ENCODE measurements around the gene PRAME. TPM values are rescaled to one million over a fixed set of nuclear protein-coding genes. Genes with fewer than 3 reads are reported as not detected.

The PRAME gene
- total RNA-seq, 1 experiment from 2014 or later: not detected

GRCh38 chr22:22571429-22571828, 12.4 kb upstream of the PRAME start:
- DNase-seq: no peak
- Histone ChIP-seq H3K4me3 (ENCODE audit: insufficient read depth, low read depth, low read length) (no peak overlapping the region), H3K27me3 (ENCODE audit: control insufficient read depth, insufficient read depth, low read length) (peaks cover 71% of the 10 kb centered on the region), H3K36me3 (replicated peaks; ENCODE audit: control insufficient read depth, insufficient read depth, low read length) (no peaks in the 10 kb centered on the region)

- Histone ChIP-seq H3K36me3 (replicated peaks; ENCODE audit: control insufficient read depth, insufficient read depth, low read length) (no peaks in the 10 kb centered on the region), H3K4me3 (ENCODE audit: insufficient read depth, low read depth, low read length) (no peak overlapping the region), H3K27me3 (ENCODE audit: control insufficient read depth, insufficient read depth, low read length) (peaks cover 80% of the 10 kb centered on the region)
- no peak for DNase-seq
These were observed 10.2 kb upstream of the PRAME start for GRCh38 chr22:22569218-22569617.

- DNase-seq: no peak
- Histone ChIP-seq H3K27me3 (ENCODE audit: control insufficient read depth, insufficient read depth, low read length) (peaks cover 67% of the 10 kb centered on the region), H3K36me3 (replicated peaks; ENCODE audit: control insufficient read depth, insufficient read depth, low read length) (no peaks in the 10 kb centered on the region), H3K4me3 (ENCODE audit: insufficient read depth, low read depth, low read length) (no peak overlapping the region)
These were observed 6.9 kb upstream of the PRAME start for GRCh38 chr22:22565981-22566380.

- peaks cover 29% of the 10 kb centered on the region for H3K27me3 ChIP-seq (ENCODE audit: control insufficient read depth, insufficient read depth, low read length)
- DNase-seq: peak; percentile 54
- no peaks in the 10 kb centered on the region for H3K36me3 ChIP-seq (replicated peaks; ENCODE audit: control insufficient read depth, insufficient read depth, low read length)
- no peak overlapping the region for H3K4me3 ChIP-seq (ENCODE audit: insufficient read depth, low read depth, low read length)
These were observed 744 bp downstream of the PRAME start for GRCh38 chr22:22558071-22558971.

GRCh38 chr22:22556995-22557925, 1.8 kb downstream of the PRAME start:
- Histone ChIP-seq H3K27me3 (ENCODE audit: control insufficient read depth, insufficient read depth, low read length) (peaks cover 25% of the 10 kb centered on the region), H3K4me3 (ENCODE audit: insufficient read depth, low read depth, low read length) (no peak overlapping the region), H3K36me3 (replicated peaks; ENCODE audit: control insufficient read depth, insufficient read depth, low read length) (no peaks in the 10 kb centered on the region)
- DNase-seq: peak; percentile 36

- Histone ChIP-seq H3K27me3 (ENCODE audit: control insufficient read depth, insufficient read depth, low read length) (peaks cover 22% of the 10 kb centered on the region), H3K36me3 (replicated peaks; ENCODE audit: control insufficient read depth, insufficient read depth, low read length) (no peaks in the 10 kb centered on the region), H3K4me3 (ENCODE audit: insufficient read depth, low read depth, low read length) (no peak overlapping the region)
- DNase-seq: no peak
These were observed 2.5 kb downstream of the PRAME start for GRCh38 chr22:22556578-22556977.

- Histone ChIP-seq H3K36me3 (replicated peaks; ENCODE audit: control insufficient read depth, insufficient read depth, low read length) (no peaks in the 10 kb centered on the region), H3K4me3 (ENCODE audit: insufficient read depth, low read depth, low read length) (no peak overlapping the region), H3K27me3 (ENCODE audit: control insufficient read depth, insufficient read depth, low read length) (peaks cover 27% of the 10 kb centered on the region)
- DNase-seq: no peak
These were observed 3.5 kb downstream of the PRAME start for GRCh38 chr22:22555596-22555995.

GRCh38 chr22:22554587-22555284, 4.3 kb downstream of the PRAME start:
- no peaks in the 10 kb centered on the region for H3K36me3 ChIP-seq (replicated peaks; ENCODE audit: control insufficient read depth, insufficient read depth, low read length)

GRCh38 chr22:22553735-22554586, 5.1 kb downstream of the PRAME start:
- Histone ChIP-seq H3K36me3 (replicated peaks; ENCODE audit: control insufficient read depth, insufficient read depth, low read length) (no peaks in the 10 kb centered on the region), H3K27me3 (ENCODE audit: control insufficient read depth, insufficient read depth, low read length) (peaks cover 40% of the 10 kb centered on the region), H3K4me3 (ENCODE audit: insufficient read depth, low read depth, low read length) (no peak overlapping the region)
- DNase-seq: no peak

More at GRCh38 chr22:22554587-22555284, 4.3 kb downstream of the PRAME start:
- Histone ChIP-seq H3K4me3 (ENCODE audit: insufficient read depth, low read depth, low read length) (no peak overlapping the region), H3K27me3 (ENCODE audit: control insufficient read depth, insufficient read depth, low read length) (peaks cover 32% of the 10 kb centered on the region)
- no peak for DNase-seq

- no peaks in the 10 kb centered on the region for H3K36me3 ChIP-seq (replicated peaks; ENCODE audit: control insufficient read depth, insufficient read depth, low read length)
- peaks cover 48% of the 10 kb centered on the region for H3K27me3 ChIP-seq (ENCODE audit: control insufficient read depth, insufficient read depth, low read length)
- no peak for DNase-seq
- no peak overlapping the region for H3K4me3 ChIP-seq (ENCODE audit: insufficient read depth, low read depth, low read length)
These were observed 5.9 kb downstream of the PRAME start for GRCh38 chr22:22553141-22553540.

GRCh38 chr22:22552630-22553029, 6.4 kb downstream of the PRAME start:
- DNase-seq: peak; percentile 79
- H3K27me3 ChIP-seq (ENCODE audit: control insufficient read depth, insufficient read depth, low read length): peaks cover 50% of the 10 kb centered on the region
- no peaks in the 10 kb centered on the region for H3K36me3 ChIP-seq (replicated peaks; ENCODE audit: control insufficient read depth, insufficient read depth, low read length)
- no peak overlapping the region for H3K4me3 ChIP-seq (ENCODE audit: insufficient read depth, low read depth, low read length)

GRCh38 chr22:22550789-22551434, 8.2 kb downstream of the PRAME start:
- H3K36me3 ChIP-seq (replicated peaks; ENCODE audit: control insufficient read depth, insufficient read depth, low read length): no peaks in the 10 kb centered on the region
- DNase-seq: no peak
- H3K4me3 ChIP-seq (ENCODE audit: insufficient read depth, low read depth, low read length): no peak overlapping the region
- H3K27me3 ChIP-seq (ENCODE audit: control insufficient read depth, insufficient read depth, low read length): peaks cover 59% of the 10 kb centered on the region

GRCh38 chr22:22548910-22549309, 10.2 kb downstream of the PRAME start:
- Histone ChIP-seq H3K4me3 (ENCODE audit: insufficient read depth, low read depth, low read length) (no peak overlapping the region), H3K36me3 (replicated peaks; ENCODE audit: control insufficient read depth, insufficient read depth, low read length) (no peaks in the 10 kb centered on the region), H3K27me3 (ENCODE audit: control insufficient read depth, insufficient read depth, low read length) (peaks cover 55% of the 10 kb centered on the region)
- no peak for DNase-seq
